GM12878 (cell line): Measurements from ENCODE around the gene SHISA7. TPM values are rescaled to one million over a fixed set of nuclear protein-coding genes. Genes with fewer than 3 reads are reported as not detected.
A peak's percentile ranks its signal among the peaks of the same experiment; 100 is the strongest.

Source experiments
- ATAC-seq: fragments of 200-7000 bp; cut with Tn5 transposase; 3 replicates; pipeline ENCODE4 v1.9.1; 2020; ENCODE audit warnings: mild to moderate bottlenecking, moderate library complexity
- BruUV-seq: library from RNA; stranded (reverse); fragments of 400-500 nt; replicated peaks from 2 replicates; lab custom pipeline; 2021; lab: Mats Ljungman, UMichigan
- CTCF ChIA-PET: fragments of 300-600 bp; sonication (Branson Sonifier 250); formaldehyde crosslinking; extraction: SDS; loops from one replicate; lab custom pipeline; 2021; ENCODE audit warnings: inconsistent platforms; lab: Yijun Ruan, JAX
- POLR2A ChIA-PET: fragments of 350-600 bp; formaldehyde crosslinking; extraction: SDS; loops from one replicate; lab custom pipeline; 2021; ENCODE audit warnings: inconsistent platforms; lab: Charles Lee
- RAD21 ChIA-PET: fragments of 300-600 bp; sonication (Branson Sonifier 250); formaldehyde crosslinking; loops from one replicate; lab custom pipeline; 2023; ENCODE audit warnings: antibody characterized with exemption; ENCODE audit not compliant: unreplicated experiment; lab: Charles Lee
- SMC1A ChIA-PET: fragments of 300-600 bp; sonication (Branson Sonifier 250); formaldehyde crosslinking; loops from one replicate; lab custom pipeline; 2023; ENCODE audit not compliant: unreplicated experiment, uncharacterized antibody; lab: Charles Lee
- DNase-seq: peaks from one replicate; pipeline ENCODE4 v3.0.0-alpha.2; 2011; ENCODE audit warnings: low read depth, low spot score
- FAIRE-seq: peaks from 3 replicates; lab custom pipeline; 2011; peaks lifted over from hg19 to GRCh38; lab: Jason Lieb, UNC
- H2AFZ ChIP-seq: 2 replicates; pipeline ENCODE4 v1.6.0; 2011; ENCODE audit warnings: low read depth, low read length, control low read depth; ENCODE audit not compliant: control insufficient read depth
- H3K27ac ChIP-seq: 2 replicates; pipeline ENCODE4 v1.5.1; 2011; ENCODE audit warnings: control low read depth; ENCODE audit not compliant: control insufficient read depth, insufficient read depth
- H3K27me3 ChIP-seq, 2 experiments: replicated peaks in 1 of 2; 2 replicates each; pipeline versions ENCODE4 v1.6.0 to v1.6.1; 2011; ENCODE audit warnings: low read length in 1 of 2; ENCODE audit not compliant: control insufficient read depth in 2 of 2, insufficient read depth in 2 of 2
- H3K36me3 ChIP-seq, 2 experiments: 2 replicates each; pipeline ENCODE4 v1.5.1; 2011; ENCODE audit warnings: low read length in 1 of 2; ENCODE audit not compliant: control insufficient read depth in 2 of 2, insufficient read depth in 2 of 2
- H3K4me1 ChIP-seq: 2 replicates; pipeline ENCODE4 v1.6.1; 2011; ENCODE audit warnings: mild to moderate bottlenecking, low read length, moderate library complexity, mixed read lengths; ENCODE audit not compliant: control insufficient read depth, insufficient read depth
- H3K4me2 ChIP-seq: 2 replicates; pipeline ENCODE4 v1.6.0; 2011; ENCODE audit warnings: control low read depth; ENCODE audit not compliant: control insufficient read depth, insufficient read depth
- H3K4me3 ChIP-seq: fragments of 200-600 bp; sonication (generic); 2 replicates; pipeline ENCODE4 v1.5.1; 2016
- H3K79me2 ChIP-seq: 2 replicates; pipeline ENCODE4 v1.6.0; 2011; ENCODE audit warnings: low read length; ENCODE audit not compliant: control insufficient read depth, insufficient read depth
- H3K9ac ChIP-seq: 2 replicates; pipeline ENCODE4 v1.8.0; 2011; ENCODE audit warnings: low read length, control low read depth, mixed read lengths; ENCODE audit not compliant: control insufficient read depth, insufficient read depth
- H3K9me3 ChIP-seq: replicated peaks from 3 replicates; pipeline ENCODE4 v1.5.1; 2011; ENCODE audit warnings: mild to moderate bottlenecking, low read length; ENCODE audit not compliant: control insufficient read depth, insufficient read depth
- H4K20me1 ChIP-seq: 2 replicates; pipeline ENCODE4 v1.6.0; 2011; ENCODE audit not compliant: control insufficient read depth, insufficient read depth
- ATF7 ChIP-seq: fragments of 450-650 bp; IDR thresholded peaks from 2 replicates; pipeline ENCODE4 v1.6.1; 2016; ENCODE audit warnings: low read depth, mild to moderate bottlenecking
- NFIC ChIP-seq: IDR thresholded peaks from 2 replicates; pipeline ENCODE4 v1.6.1; 2012; ENCODE audit warnings: low read depth, mild to moderate bottlenecking, inconsistent platforms, low read length, moderate library complexity
- NFYA ChIP-seq: IDR thresholded peaks from 2 replicates; pipeline ENCODE4 v1.6.1; 2011; ENCODE audit warnings: low read depth, mild to moderate bottlenecking, low read length, improper control_type of control experiment, borderline replicate concordance
- POLR2A ChIP-seq: IDR thresholded peaks from 2 replicates; pipeline ENCODE4 v1.6.1; 2011; ENCODE audit warnings: low read depth, mild to moderate bottlenecking, low read length
- RUNX3 ChIP-seq: IDR thresholded peaks from 2 replicates; pipeline ENCODE4 v1.6.1; 2012; ENCODE audit warnings: low read length, inconsistent platforms
- SIN3A ChIP-seq: IDR thresholded peaks from 2 replicates; pipeline ENCODE4 v1.6.1; 2012; ENCODE audit warnings: low read depth, low read length, improper control_type of control experiment
- SREBF2 ChIP-seq: IDR thresholded peaks from 2 replicates; pipeline ENCODE4 v1.6.1; 2012; ENCODE audit warnings: mild to moderate bottlenecking, low read length
- WGBS: methylation state at CpG from one replicate; pipeline ENCODE4 v1.1.6; 2016; ENCODE audit warnings: low lambda C conversion rate; ENCODE audit not compliant: insufficient replicate concordance, insufficient coverage; ENCODE audit errors: missing lambda C conversion rate; 5-methylcytosine and 5-hydroxymethylcytosine counted together
- in situ Hi-C: fragments of 300-500 bp; cut with MboI; formaldehyde crosslinking; loops from 9 replicates; pipeline ENCODE4 v1.14.3; 2018; ENCODE audit warnings: mixed read lengths
- intact Hi-C: fragments of 100-400 bp; cut with micrococcal nuclease; formaldehyde crosslinking; loops from one replicate; pipeline ENCODE4 v1.14.2; 2022; ENCODE audit not compliant: unreplicated experiment
- polyA plus RNA-seq, 11 experiments: library from polyadenylated mRNA; depleted of rRNA in 4 of 11; unstranded in 6 of 11; stranded (reverse) in 5 of 11; fragments of >200 nt; fragmentation: Nextera tagmentation in 4 of 11; fragmentation: Illumina TruSeq in 1 of 11; extraction: Ambion mirVana in 4 of 11; extraction: Trizol in 1 of 11; gene quantifications; 1 replicate in 1 of 11; 2 replicates in 10 of 11; pipeline versions ENCODE4 v1.2.1 to v1.2.3, GENCODE V29; 2011 to 2016; ENCODE audit warnings: inconsistent platforms in 2 of 11, missing spikeins in 2 of 11, low read depth in 1 of 11
- total RNA-seq, 4 experiments: library from RNA; depleted of rRNA in 3 of 4; stranded (reverse); fragments of >200 nt in 3 of 4; fragmentation: Illumina TruSeq in 1 of 4; extraction: Trizol in 1 of 4; gene quantifications; 2 replicates each; pipeline versions ENCODE4 v1.2.1 to v1.2.3, GENCODE V29; 2013 to 2021
- TF ChIP-seq, protein P1 (sequence below): fragments of 450-650 bp; IDR thresholded peaks from 2 replicates; pipeline ENCODE4 v1.6.1; 2016; ENCODE audit warnings: mild to moderate bottlenecking
- TF ChIP-seq, protein P2 (sequence below): IDR thresholded peaks from 2 replicates; pipeline ENCODE4 v1.6.1; 2011; ENCODE audit warnings: mild to moderate bottlenecking, low read depth, low read length, moderate library complexity; ENCODE audit not compliant: insufficient replicate concordance
- TF ChIP-seq, protein P3 (sequence below): fragments of 450-650 bp; IDR thresholded peaks from 2 replicates; pipeline ENCODE4 v1.6.1; 2018; ENCODE audit warnings: borderline replicate concordance, mild to moderate bottlenecking; ENCODE audit not compliant: partially characterized antibody

SHISA7 gene
- total and polyA plus RNA-seq, 10 of the 15 experiments (the other 5 are each of a cell fraction or from before 2014, with no cell fraction given), result 0.03 TPM; not detected in 9

DNA sequence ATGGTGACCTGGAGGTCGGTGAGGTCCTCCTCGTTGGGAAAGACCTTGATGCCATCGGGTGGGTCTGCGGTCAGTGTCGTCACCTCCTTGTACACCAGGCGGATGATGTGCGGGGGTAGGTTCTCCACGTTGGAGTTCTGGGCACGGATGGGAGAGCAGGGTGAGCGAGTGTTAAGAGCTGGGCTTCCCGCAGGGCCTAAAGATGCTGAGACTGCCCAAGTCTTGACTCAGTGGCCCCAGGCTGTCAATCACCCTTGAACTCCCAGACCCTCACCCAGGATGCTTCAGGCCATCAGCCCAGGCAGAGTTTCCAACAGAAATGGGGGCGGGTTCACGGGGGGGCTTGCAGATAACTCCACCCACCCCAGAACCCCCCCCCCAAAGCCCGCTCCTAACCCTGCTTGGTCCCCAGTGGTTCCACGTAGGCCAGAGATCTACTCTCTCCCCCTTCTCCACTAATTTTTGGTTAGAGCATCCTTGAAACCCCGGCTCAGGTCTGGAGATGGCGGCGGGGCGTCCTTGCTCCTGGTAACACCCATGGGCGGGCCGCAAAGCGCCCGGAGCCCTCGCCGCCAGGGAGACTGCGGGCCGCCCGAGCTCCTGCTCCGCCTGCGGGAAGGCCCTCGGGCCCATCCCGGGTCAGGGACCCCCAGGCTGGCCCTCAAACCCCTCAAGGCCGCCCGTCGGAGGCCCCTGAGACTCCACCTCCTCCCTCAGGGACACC is 36.1 kb downstream of the SHISA7 start:
- Histone ChIP-seq H3K79me2 (peaks cover 41% of the 10 kb centered on the region), H3K9ac (peak overlapping the region; percentile 93), H4K20me1 (peaks cover 2% of the 10 kb centered on the region), H3K4me3 (peak overlapping the region; percentile 93), H3K27me3 (no peaks in the 10 kb centered on the region), H3K4me1 (peaks cover 20% of the 10 kb centered on the region), H3K36me3 (peaks cover 10 to 18% of the 10 kb centered on the region in 2 experiments; a peak in 3 of 4 replicates), H3K27ac (peak overlapping the region; percentile 98), H2AFZ (no peak overlapping the region), H3K4me2 (peak overlapping the region; percentile 95), H3K9me3 (peaks cover 5% of the 10 kb centered on the region; the same call in 1 of the 3 replicates)
- DNase-seq, result no peak
- BruUV-seq, result no TSS peak
- TF ChIP-seq SIN3A, result 0 out of 2 replicates have a peak, but pooled peaks have one; percentile 64
- TF ChIP-seq, protein P1, sequence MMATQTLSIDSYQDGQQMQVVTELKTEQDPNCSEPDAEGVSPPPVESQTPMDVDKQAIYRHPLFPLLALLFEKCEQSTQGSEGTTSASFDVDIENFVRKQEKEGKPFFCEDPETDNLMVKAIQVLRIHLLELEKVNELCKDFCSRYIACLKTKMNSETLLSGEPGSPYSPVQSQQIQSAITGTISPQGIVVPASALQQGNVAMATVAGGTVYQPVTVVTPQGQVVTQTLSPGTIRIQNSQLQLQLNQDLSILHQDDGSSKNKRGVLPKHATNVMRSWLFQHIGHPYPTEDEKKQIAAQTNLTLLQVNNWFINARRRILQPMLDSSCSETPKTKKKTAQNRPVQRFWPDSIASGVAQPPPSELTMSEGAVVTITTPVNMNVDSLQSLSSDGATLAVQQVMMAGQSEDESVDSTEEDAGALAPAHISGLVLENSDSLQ, result peak; percentile 52; the same call in 1 of the 2 replicates
- TF ChIP-seq SREBF2, result no peak
- no peak for TF ChIP-seq NFYA
- TF ChIP-seq, protein P2, sequence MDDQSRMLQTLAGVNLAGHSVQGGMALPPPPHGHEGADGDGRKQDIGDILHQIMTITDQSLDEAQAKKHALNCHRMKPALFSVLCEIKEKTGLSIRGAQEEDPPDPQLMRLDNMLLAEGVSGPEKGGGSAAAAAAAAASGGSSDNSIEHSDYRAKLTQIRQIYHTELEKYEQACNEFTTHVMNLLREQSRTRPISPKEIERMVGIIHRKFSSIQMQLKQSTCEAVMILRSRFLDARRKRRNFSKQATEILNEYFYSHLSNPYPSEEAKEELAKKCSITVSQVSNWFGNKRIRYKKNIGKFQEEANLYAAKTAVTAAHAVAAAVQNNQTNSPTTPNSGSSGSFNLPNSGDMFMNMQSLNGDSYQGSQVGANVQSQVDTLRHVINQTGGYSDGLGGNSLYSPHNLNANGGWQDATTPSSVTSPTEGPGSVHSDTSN, result peak; percentile 58
- peak; percentile 66 for TF ChIP-seq RUNX3
- TF ChIP-seq, protein P3, sequence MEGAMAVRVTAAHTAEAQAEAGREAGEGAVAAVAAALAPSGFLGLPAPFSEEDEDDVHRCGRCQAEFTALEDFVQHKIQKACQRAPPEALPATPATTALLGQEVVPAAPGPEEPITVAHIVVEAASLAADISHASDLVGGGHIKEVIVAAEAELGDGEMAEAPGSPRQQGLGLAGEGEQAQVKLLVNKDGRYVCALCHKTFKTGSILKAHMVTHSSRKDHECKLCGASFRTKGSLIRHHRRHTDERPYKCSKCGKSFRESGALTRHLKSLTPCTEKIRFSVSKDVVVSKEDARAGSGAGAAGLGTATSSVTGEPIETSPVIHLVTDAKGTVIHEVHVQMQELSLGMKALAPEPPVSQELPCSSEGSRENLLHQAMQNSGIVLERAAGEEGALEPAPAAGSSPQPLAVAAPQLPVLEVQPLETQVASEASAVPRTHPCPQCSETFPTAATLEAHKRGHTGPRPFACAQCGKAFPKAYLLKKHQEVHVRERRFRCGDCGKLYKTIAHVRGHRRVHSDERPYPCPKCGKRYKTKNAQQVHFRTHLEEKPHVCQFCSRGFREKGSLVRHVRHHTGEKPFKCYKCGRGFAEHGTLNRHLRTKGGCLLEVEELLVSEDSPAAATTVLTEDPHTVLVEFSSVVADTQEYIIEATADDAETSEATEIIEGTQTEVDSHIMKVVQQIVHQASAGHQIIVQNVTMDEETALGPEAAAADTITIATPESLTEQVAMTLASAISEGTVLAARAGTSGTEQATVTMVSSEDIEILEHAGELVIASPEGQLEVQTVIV, result no peak
- no peak for TF ChIP-seq NFIC
- peak; percentile 43 for TF ChIP-seq ATF7
- peak; percentile 16; the same call in 1 of the 2 replicates for TF ChIP-seq POLR2A
- ChIA-PET CTCF (no interaction called here), POLR2A (interaction anchor here (1.0 to 3.2 kb wide), 11 partner anchors 20 to 344 kb away, joined by 3 to 21 read pairs (median 4); partner anchors contain the start of genes HSPBP1, ISOC2, KMT5C and RDH13), SMC1A (interaction anchor here (1.7 kb wide), 1 partner anchor 68 kb away, joined by 5 read pairs; no protein-coding TSS in a partner anchor), RAD21 (interaction anchor here (0.6 to 2.3 kb wide), 6 partner anchors 20 to 1218 kb away, joined by 4 to 14 read pairs (median 5); partner anchors contain the start of gene TMEM238)
- under 1% methylated on average over 13 of the region's 35 CpGs for WGBS
- intact Hi-C loops, result no loop called here
- in situ Hi-C loops, result no loop called here
- peak; percentile 7 for ATAC-seq
- FAIRE-seq, result no peak
